Stimulated activated effector memory CD8-positive, alpha-beta T cell treated with anti-CD3 and anti-CD28 coated beads, Interleukin-12 subunit alpha, Interleukin-12 subunit beta, amount 100 ng/mL, for 72 hours (primary cell): ENCODE results near the gene B3GALT5.

Source experiments
- ATAC-seq: fragments of 150-1000 bp; cut with Tn5 transposase; 2 replicates; pipeline ENCODE4 v1.10.0; 2021
- DNase-seq, 2 donors: peaks; one replicate each; pipeline ENCODE4 v3.0.0; 2021 to 2022; ENCODE audit warnings: low spot score in 2 of 2
- H3K27ac Mint-ChIP-seq: one replicate; pipeline ENCODE4 v1.8.0; 2022; ENCODE audit warnings: mild to moderate bottlenecking, mixed read lengths
- H3K36me3 Mint-ChIP-seq: one replicate; pipeline ENCODE4 v1.8.0; 2022; ENCODE audit warnings: mild to moderate bottlenecking, mixed read lengths
- H3K4me1 Mint-ChIP-seq: one replicate; pipeline ENCODE4 v1.8.0; 2022; ENCODE audit warnings: mixed read lengths
- H3K4me3 Mint-ChIP-seq: one replicate; pipeline ENCODE4 v1.8.0; 2022; ENCODE audit warnings: mild to moderate bottlenecking, mixed read lengths
- H3K9me3 Mint-ChIP-seq: one replicate; pipeline ENCODE4 v1.8.0; 2022; ENCODE audit warnings: mixed read lengths

The B3GALT5 gene

DNA sequence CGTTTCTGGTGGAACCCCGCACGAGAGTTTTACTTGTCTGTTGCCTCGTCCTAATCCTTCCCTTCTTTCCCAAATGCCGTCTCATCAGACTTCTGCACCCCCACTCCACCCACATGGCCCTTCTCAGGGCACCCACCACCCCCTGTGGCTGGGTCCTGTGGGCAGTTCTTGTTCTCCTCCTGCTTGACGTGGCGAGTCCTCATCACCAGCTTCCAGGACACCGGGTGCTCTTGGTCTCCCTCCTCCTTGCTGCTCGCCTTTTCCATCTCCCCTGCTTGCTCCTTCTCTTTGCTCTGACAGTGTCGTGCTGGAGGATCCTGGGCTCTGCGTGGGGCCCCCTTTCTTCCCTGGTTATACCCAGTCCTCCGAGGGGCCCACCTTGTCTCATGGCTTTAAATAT lies 51.8 kb downstream of the B3GALT5 start:
- Mint-ChIP-seq H3K36me3 (no peaks in the 10 kb centered on the region), H3K4me1 (peaks cover 22% of the 10 kb centered on the region), H3K4me3 (no peak overlapping the region), H3K9me3 (no peaks in the 10 kb centered on the region), H3K27ac (no peak overlapping the region)
- DNase-seq (no peak), ATAC-seq (no peak)

DNA sequence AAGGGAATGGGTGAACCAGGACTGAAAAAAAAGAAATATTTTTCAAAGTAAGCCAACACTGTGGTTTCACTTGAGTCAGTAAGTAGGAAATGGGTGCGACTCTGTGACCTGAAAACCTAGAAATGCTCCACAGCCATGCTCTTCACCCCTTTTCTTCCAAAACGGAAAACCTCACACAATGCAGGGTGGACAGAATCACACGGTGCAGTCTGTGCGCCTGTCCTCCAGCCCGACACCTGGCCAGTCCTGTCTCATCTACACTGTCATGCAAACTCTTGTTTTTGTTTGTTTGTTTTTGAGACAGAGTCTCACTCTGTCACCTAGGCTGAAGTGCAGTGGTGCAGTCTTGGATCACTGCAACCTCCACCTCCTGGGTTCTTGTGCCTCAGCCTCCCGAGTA lies 53.3 kb downstream of the B3GALT5 start:
- Mint-ChIP-seq H3K4me1 (peaks cover 22% of the 10 kb centered on the region), H3K36me3 (no peaks in the 10 kb centered on the region), H3K4me3 (no peak overlapping the region), H3K27ac (peak overlapping the region; percentile 15), H3K9me3 (no peaks in the 10 kb centered on the region)
- ATAC-seq (no peak), DNase-seq (no peak)

DNA sequence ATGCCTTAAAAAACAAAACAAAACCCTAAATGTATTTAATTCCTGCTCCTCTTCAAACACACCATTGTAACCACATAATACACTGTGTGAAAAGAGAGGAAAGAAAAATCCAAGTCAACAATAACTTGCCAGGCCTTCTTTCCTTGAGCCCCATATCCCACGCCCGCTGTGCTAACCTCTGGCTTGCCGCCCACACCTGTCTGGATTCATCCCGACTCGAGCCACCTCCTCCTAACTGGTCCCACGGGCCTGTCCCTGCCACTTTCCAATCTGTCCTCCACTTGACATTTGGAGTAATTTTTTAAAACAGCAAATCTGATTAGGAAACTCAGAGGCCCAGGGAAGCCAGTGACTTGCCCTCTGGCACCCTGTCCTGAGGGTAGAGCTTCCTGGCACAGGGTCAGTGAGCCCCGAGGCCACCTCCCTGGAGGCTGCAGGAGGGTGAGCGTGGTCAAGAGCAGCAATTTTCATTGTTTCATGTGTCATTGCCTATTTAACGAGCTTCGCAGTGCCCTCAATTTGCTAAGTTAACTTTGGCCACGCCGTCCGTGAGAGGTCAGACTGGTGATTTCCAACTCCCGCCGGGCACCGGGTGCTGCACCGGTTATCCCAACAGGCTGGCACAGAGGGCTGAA lies 54.1 kb downstream of the B3GALT5 start:
- no peak overlapping the region for H3K4me3 Mint-ChIP-seq
- ATAC-seq: no peak

DNA sequence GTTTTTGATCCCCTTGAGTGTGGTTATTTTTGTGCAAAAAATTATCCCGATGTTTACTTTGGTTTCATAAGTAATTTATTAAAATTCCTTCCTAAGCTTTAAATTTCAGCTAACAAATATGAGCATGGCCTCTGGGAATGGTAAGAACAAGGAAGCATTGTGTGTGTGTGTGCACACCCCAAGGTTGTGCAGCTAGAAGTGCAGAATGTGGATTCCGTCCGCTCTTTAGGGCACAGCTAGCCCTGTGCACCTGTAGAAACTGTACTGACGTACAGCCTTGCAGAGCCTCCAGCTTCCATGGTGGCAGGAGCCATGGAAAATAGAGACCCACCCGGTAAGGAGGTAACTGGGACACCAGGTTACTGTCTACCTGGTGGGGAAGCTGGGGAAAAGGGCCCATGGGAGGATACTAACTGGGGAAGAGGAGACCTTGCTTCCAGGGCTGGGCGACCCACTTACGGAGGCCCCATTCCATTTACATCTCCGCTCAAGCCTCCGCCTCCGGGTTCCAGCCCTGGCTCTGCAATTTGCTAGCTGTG lies 54.7 kb downstream of the B3GALT5 start:
- H3K4me1 Mint-ChIP-seq: peaks cover 22% of the 10 kb centered on the region
- H3K27ac Mint-ChIP-seq: no peak overlapping the region
- no peak overlapping the region for H3K4me3 Mint-ChIP-seq
- DNase-seq: no peak
- no peaks in the 10 kb centered on the region for H3K36me3 Mint-ChIP-seq
- ATAC-seq: no peak
- no peaks in the 10 kb centered on the region for H3K9me3 Mint-ChIP-seq

More for the DNA sequence above, 54.1 kb downstream of the B3GALT5 start:
- Mint-ChIP-seq H3K27ac (no peak overlapping the region), H3K9me3 (no peaks in the 10 kb centered on the region), H3K36me3 (no peaks in the 10 kb centered on the region), H3K4me1 (peaks cover 22% of the 10 kb centered on the region)
- DNase-seq: no peak

DNA sequence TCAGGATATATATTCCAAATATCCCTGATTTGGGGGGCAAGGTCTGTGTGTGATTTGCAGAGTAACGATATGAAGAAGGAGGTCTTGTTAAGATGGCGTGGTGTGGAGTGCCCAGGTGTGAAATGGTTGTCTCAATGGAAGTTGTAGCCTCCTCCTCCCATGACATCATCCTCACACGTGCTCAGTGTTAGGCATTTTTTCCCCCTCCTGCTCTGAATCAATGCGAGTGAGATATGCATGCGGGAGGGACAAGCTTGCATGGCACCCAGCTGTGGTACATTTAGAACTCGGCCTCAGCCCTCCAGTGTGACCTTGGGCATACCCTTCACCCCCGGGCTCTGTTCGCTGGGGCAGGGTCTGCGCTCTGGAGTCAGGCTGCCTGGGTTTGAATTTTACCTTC lies 55.6 kb downstream of the B3GALT5 start:
- H3K9me3 Mint-ChIP-seq: no peaks in the 10 kb centered on the region
- DNase-seq (no peak), ATAC-seq (peak; percentile 14)
- H3K4me3 Mint-ChIP-seq: no peak overlapping the region
- peaks cover 23% of the 10 kb centered on the region for H3K4me1 Mint-ChIP-seq
- H3K27ac Mint-ChIP-seq: no peak overlapping the region
- H3K36me3 Mint-ChIP-seq: no peaks in the 10 kb centered on the region

DNA sequence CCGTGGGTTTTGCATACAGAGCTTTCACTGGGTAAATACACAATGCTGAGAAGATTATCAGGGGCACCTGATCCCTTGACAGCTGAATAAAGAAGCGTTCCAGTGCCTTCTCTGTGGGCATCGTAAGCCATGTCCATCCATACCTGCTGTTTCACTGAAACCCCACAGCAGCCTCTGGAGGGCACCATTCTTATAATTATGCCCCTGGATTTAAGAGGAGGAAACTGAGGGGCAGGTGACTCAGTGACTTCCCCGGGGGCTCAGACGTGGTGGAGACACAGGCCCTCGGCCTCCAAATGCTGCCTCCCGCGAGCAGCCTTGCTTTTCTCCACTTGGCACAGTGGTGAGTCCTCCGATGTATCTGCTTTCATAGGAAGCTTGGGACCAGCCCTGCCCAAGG lies 56.7 kb downstream of the B3GALT5 start:
- Mint-ChIP-seq H3K36me3 (no peaks in the 10 kb centered on the region), H3K9me3 (no peaks in the 10 kb centered on the region), H3K4me3 (no peak overlapping the region)

DNA sequence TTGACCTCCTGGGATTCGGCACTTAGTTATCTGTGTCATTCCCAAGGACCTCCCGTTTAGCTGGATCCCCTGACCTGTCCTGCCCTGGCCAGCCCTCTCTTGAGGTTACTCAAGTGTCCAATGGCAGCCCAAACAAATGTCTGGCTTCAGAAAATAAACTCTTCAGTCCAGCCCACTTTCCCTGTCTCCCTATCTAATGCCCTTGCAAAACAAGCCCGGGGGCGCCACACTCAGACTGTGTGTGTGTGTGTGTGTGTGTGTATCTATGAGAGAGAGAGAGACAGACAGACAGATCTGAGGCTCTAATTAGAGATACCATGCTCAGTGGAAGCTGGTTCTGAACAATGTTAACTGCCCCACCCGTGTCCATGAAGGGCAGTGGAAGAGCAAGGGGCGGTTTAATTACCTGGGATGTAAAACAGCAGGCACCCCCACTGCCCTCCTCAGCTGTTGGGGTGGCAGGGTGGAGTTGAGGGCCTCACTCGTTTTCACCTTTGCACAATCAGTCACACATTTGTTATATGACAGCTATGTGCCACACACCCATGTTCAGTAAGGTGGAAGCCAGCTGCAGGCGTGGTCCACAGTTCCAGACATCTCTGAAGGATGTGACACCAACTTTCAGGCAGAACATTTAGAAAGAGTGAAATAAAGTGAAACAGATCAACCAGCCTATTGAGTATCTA lies 57.4 kb downstream of the B3GALT5 start:
- H3K4me3 Mint-ChIP-seq: no peak overlapping the region
- no peak overlapping the region for H3K27ac Mint-ChIP-seq
- H3K9me3 Mint-ChIP-seq: no peaks in the 10 kb centered on the region
- peaks cover 28% of the 10 kb centered on the region for H3K4me1 Mint-ChIP-seq
- no peak for ATAC-seq
- DNase-seq: no peak
- no peaks in the 10 kb centered on the region for H3K36me3 Mint-ChIP-seq

More for the DNA sequence above, 56.7 kb downstream of the B3GALT5 start:
- DNase-seq (no peak), ATAC-seq (no peak)
- peaks cover 28% of the 10 kb centered on the region for H3K4me1 Mint-ChIP-seq
- no peak overlapping the region for H3K27ac Mint-ChIP-seq

DNA sequence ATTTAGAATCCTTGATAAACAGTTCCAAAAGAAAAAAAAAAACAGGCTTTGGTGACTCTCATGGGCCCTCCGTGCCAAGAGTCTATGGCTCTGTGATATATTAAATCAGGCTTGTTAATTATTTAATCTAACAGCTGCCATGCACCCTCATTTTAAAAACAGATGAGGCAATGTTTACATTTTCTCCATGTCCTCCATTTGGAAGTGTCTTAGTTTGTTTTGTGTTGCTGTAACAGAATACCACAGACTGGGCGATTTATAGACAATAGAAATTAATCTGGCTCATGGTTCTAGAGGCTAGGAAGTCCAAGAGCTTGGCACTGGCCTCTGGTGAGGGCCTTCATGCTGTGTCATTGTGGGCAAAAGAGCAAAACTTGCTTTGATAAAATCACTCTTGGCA lies 58.0 kb downstream of the B3GALT5 start:
- no peak for ATAC-seq
- no peak for DNase-seq
- Mint-ChIP-seq H3K27ac (no peak overlapping the region), H3K9me3 (no peaks in the 10 kb centered on the region), H3K36me3 (no peaks in the 10 kb centered on the region), H3K4me1 (peaks cover 27% of the 10 kb centered on the region), H3K4me3 (no peak overlapping the region)

DNA sequence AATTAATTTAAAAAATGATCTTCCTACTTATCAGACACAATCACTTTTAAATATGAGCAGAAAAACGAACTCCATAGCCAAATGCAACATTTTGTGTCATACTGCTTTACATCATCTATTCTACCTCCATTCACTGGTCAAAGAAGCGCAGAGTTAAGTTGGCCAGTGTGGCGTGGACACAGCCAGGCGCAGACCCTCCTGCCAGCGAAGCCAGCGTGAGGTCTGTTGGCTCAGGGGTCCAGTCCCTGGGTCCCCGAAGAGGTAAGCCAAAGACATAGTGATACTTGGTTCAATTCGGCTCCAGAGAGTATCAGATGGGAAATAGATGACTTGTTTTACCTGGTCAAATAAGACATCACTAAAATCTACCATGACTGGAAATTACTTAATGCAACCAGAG lies 59.2 kb downstream of the B3GALT5 start:
- no peak for DNase-seq
- Mint-ChIP-seq H3K4me1 (peaks cover 20% of the 10 kb centered on the region), H3K27ac (no peak overlapping the region), H3K36me3 (peaks cover 5% of the 10 kb centered on the region), H3K9me3 (no peaks in the 10 kb centered on the region), H3K4me3 (no peak overlapping the region)
- no peak for ATAC-seq

DNA sequence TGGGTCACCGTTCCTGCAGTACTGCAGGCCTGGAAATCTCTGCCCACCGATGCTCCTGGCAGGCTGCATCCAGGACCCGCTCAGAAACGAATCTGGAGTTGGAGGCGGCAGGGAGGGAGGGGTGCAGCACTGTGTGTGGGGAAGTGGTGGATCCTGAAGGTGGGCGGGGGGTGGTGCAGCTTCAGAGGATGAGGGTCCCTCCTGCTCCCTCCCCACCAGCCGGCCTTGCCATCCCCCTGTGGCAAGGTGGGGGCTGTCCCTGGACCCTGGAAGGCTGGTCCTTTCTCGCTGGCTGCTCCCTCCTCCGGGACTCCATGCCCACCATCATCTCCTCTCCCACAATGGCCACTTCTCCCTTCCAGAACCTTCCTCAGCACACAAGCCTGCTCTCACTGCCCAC lies 60.4 kb downstream of the B3GALT5 start:
- Mint-ChIP-seq H3K36me3 (peaks cover 5% of the 10 kb centered on the region), H3K27ac (no peak overlapping the region), H3K9me3 (no peaks in the 10 kb centered on the region), H3K4me3 (no peak overlapping the region), H3K4me1 (peaks cover 20% of the 10 kb centered on the region)
- ATAC-seq (no peak), DNase-seq (no peak)

DNA sequence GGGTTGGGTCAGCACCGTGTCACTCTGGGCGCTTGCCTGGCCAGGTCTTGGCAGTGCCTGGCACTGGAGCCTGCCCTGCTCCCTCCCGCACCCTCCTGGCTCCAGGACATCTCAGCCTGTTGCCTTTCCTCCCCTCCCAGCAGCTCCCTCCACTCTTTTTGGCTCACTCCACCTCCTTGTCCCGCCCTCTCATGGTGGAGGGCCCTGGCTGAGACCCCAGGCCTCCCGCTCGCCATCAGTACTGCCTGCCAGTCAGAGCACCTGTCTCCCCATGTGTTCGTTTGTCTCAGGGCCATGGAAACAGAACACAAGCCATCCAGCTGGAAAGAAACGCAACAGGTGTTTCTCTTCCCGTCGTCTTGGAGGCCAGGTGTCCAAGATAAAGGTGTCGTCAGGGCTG lies 61.0 kb downstream of the B3GALT5 start:
- H3K9me3 Mint-ChIP-seq: no peaks in the 10 kb centered on the region
- H3K4me3 Mint-ChIP-seq: no peak overlapping the region
- H3K27ac Mint-ChIP-seq: no peak overlapping the region
- H3K4me1 Mint-ChIP-seq: peaks cover 20% of the 10 kb centered on the region
- ATAC-seq (no peak), DNase-seq (no peak)
- peaks cover 5% of the 10 kb centered on the region for H3K36me3 Mint-ChIP-seq

DNA sequence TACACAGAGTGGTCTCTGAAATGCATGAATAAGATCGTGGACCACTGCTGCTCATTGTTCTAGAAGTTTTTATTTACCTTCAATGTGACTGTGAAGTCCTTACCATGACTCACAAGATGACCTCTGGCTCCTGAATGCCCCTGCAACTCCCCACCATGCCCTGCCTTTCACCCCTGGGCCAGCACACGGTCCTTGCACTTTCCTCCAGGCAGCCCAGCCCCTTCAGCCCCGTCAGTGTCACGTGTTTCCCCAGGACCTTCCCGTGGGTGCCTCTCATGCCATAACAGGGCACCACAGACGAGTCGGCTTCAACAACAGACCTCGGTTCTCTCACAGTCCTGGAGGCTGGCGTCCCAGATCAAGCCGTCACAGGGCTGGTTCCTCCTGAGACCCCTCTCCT lies 62.1 kb downstream of the B3GALT5 start:
- Mint-ChIP-seq H3K4me1 (peaks cover 20% of the 10 kb centered on the region), H3K36me3 (peaks cover 5% of the 10 kb centered on the region), H3K4me3 (no peak overlapping the region), H3K27ac (no peak overlapping the region), H3K9me3 (no peaks in the 10 kb centered on the region)
- ATAC-seq (no peak), DNase-seq (no peak)

DNA sequence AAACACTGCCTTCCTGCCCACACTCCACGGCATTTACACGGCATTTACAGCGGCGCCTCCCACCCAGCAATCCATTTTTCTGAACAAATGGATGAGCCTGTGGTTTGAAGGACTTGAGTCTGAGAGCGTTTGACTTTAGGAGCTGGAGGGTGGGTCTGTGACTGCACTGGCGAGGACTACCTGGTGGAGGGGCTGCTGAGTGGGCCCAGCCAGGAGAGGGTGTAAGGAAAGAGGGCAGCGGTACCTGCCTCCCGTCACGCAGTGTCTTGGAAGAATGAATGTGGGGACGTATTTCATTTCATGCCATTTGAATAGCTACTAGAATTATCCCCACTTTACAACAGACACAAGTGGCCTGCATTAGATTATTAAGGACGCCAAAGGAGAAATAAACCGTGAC lies 62.9 kb downstream of the B3GALT5 start:
- Mint-ChIP-seq H3K9me3 (no peaks in the 10 kb centered on the region), H3K4me1 (peaks cover 20% of the 10 kb centered on the region), H3K4me3 (no peak overlapping the region), H3K36me3 (peaks cover 5% of the 10 kb centered on the region), H3K27ac (no peak overlapping the region)
- ATAC-seq (no peak), DNase-seq (no peak)

DNA sequence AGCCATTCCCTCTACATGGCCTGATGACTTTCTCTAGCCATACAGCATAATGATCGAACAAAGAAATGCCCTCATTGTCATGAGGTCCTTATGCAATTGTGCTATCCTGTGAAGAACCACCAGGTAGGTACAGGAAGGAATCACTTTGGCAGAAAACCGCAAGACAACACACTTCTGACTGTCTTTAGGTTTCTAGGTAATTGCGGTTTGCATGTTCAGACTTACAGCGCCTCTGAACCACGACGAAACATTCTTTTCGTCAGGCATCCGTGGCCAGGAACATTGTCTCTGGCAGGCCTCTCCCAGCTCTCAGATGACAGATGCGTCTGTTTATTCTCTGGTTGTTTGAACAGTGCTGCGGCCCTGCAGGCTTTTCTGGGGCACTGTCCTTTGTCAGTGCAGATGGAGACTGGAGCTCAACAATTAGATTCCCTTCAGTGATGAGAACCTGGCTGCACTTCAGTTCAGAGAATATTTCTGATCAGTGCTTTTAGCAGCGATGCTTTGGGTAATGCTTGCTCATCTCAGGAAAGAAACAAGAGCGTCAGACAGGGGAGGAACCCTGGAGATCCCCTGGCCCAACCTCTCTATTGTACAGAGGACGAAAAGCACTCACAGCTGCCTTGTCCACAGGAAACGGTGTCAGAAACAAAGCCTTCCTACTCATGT lies 63.4 kb downstream of the B3GALT5 start:
- peaks cover 20% of the 10 kb centered on the region for H3K4me1 Mint-ChIP-seq
- DNase-seq (no peak), ATAC-seq (peak; percentile 94)
- peaks cover 5% of the 10 kb centered on the region for H3K36me3 Mint-ChIP-seq
- H3K27ac Mint-ChIP-seq: peak overlapping the region; percentile 53
- H3K9me3 Mint-ChIP-seq: no peaks in the 10 kb centered on the region
- H3K4me3 Mint-ChIP-seq: peak overlapping the region; percentile 39

DNA sequence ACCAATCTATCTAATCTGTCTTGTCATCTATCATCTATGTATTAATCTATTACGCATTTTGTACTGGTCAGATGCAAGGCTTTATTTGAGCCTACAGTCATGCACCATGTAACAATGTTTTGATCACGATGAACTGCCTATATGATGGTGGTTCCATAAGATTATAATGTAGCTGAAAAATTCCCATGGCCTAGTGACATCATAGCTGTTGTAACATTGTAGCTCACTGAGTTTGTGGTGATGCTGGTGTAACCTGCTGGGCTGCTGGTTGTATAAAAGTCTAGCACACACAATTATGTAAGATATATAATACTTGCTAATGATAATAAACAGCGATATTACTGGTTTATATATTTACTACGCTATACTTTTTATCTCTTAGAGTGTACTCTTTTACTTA lies 67.5 kb downstream of the B3GALT5 start:
- ATAC-seq: no peak
- Mint-ChIP-seq H3K9me3 (no peaks in the 10 kb centered on the region), H3K4me3 (no peak overlapping the region), H3K27ac (no peak overlapping the region), H3K36me3 (peaks cover 5% of the 10 kb centered on the region), H3K4me1 (peaks cover 5% of the 10 kb centered on the region)
- DNase-seq: no peak

DNA sequence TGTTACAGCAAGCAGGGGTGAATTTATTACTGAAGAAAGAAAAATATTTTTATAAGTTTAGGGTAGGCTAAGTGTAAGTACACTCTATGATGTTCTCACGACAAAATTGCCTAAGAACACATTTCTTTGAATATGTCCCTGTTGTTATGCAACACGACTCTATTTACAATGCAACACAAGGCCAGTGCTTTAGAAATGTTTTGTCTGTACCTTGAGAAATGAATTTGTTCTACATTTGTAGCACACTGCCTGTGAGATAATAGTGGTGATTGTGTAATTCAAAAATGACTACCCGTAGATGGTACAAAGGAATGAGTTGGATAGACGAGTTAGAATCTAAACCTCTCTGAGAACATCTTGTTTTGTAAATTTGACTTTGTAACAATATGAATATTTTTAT lies 68.5 kb downstream of the B3GALT5 start:
- H3K9me3 Mint-ChIP-seq: no peaks in the 10 kb centered on the region
- H3K4me3 Mint-ChIP-seq: no peak overlapping the region
- ATAC-seq: no peak
- DNase-seq: no peak
- peaks cover 5% of the 10 kb centered on the region for H3K36me3 Mint-ChIP-seq
- H3K4me1 Mint-ChIP-seq: no peaks in the 10 kb centered on the region
- no peak overlapping the region for H3K27ac Mint-ChIP-seq
